Measurements from ENCODE around the gene SLC39A7.

SLC39A7 gene

GRCh38 chr6:33185190-33185589 is 15.5 kb upstream of the SLC39A7 start:
- DNase-seq (ENCODE audit: low read depth, low spot score), result no peak
- no peak for TF ChIP-seq YY1 (IDR thresholded peaks at IDR 0.05; ENCODE audit: insufficient read depth, insufficient read length)
- TF ChIP-seq ZNF274 (IDR thresholded peaks at IDR 0.05; ENCODE audit: low read depth, low read length), result no peak
- TF ChIP-seq SUZ12 (IDR thresholded peaks at IDR 0.05; ENCODE audit: extremely low read depth, insufficient read depth, insufficient read length), result no peak
- H3K27me3 ChIP-seq (ENCODE audit: insufficient read depth, insufficient read length), result peaks cover 9% of the 10 kb centered on the region
- no peak overlapping the region for H3K9ac ChIP-seq (ENCODE audit: insufficient read length, low read depth)
- H3K4me3 ChIP-seq (ENCODE audit: insufficient read length, low read depth), result no peak overlapping the region
- no peaks in the 10 kb centered on the region for H3K9me3 ChIP-seq (ENCODE audit: insufficient read depth, low read length)
- no peaks in the 10 kb centered on the region for H3K4me1 ChIP-seq (ENCODE audit: insufficient read depth, insufficient read length)
- no peaks in the 10 kb centered on the region for H3K36me3 ChIP-seq (ENCODE audit: insufficient read depth, insufficient read length, low read length)

DNA sequence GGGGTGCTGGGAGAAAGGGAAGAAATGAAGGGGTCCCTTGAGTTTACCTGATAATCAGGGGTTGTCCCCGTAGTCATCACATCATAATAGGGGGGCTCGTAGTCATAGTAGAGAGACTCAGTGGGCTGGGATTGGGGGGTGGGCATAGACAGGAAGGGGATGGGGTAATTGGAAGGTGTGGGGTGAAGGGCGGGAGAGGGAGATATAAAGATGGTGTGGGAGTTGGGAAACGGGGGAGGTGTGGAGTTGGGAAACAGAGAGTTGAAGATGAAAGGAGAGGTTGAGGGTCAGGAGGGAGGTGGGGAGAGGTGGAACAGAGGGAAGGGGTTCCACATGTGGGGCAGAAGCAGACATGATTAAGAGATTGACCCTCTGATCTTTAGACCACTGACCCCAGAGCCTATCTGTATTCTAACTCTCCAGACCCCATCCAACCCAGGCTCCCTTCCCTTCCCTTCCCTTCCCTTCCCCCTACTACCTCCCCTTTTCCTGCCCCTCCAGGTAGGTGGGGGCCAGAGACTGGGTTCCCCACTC is 14.9 kb upstream of the SLC39A7 start:
- no peak for TF ChIP-seq YY1 (IDR thresholded peaks at IDR 0.05; ENCODE audit: insufficient read depth, insufficient read length)
- no peak for TF ChIP-seq SUZ12 (IDR thresholded peaks at IDR 0.05; ENCODE audit: extremely low read depth, insufficient read depth, insufficient read length)
- TF ChIP-seq ZNF274 (IDR thresholded peaks at IDR 0.05; ENCODE audit: low read depth, low read length), result no peak
- H3K9ac ChIP-seq (ENCODE audit: insufficient read length, low read depth), result no peak overlapping the region
- peaks cover 12% of the 10 kb centered on the region for H3K27me3 ChIP-seq (ENCODE audit: insufficient read depth, insufficient read length)
- no peaks in the 10 kb centered on the region for H3K4me1 ChIP-seq (ENCODE audit: insufficient read depth, insufficient read length)
- DNase-seq (ENCODE audit: low read depth, low spot score), result no peak
- H3K36me3 ChIP-seq (ENCODE audit: insufficient read depth, insufficient read length, low read length), result no peaks in the 10 kb centered on the region
- no peak overlapping the region for H3K4me3 ChIP-seq (ENCODE audit: insufficient read length, low read depth)
- H3K9me3 ChIP-seq (ENCODE audit: insufficient read depth, low read length), result no peaks in the 10 kb centered on the region

DNA sequence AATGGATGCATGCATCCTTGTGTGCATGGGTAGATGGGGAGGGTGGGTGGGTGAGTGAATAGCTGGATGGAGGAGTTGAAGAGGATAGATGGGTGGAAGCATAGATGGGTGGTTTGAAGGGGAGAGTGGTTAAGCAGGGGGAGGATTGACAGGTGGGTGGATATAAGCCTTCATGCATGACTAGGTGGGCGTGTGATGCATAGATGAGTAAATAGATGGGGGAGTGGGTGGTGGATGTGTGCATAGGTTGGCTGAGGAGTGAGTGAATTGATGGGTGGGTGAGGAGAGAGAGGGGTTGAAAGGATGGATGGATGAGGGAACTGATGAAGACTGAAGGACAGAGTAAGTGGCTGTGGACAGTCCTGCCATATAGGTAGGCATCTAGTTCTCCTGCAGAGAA is 12.9 kb upstream of the SLC39A7 start:
- no peak for DNase-seq (ENCODE audit: low read depth, low spot score)
- TF ChIP-seq YY1 (IDR thresholded peaks at IDR 0.05; ENCODE audit: insufficient read depth, insufficient read length) (no peak), ZNF274 (IDR thresholded peaks at IDR 0.05; ENCODE audit: low read depth, low read length) (no peak), SUZ12 (IDR thresholded peaks at IDR 0.05; ENCODE audit: extremely low read depth, insufficient read depth, insufficient read length) (no peak)
- no peak overlapping the region for H3K9ac ChIP-seq (ENCODE audit: insufficient read length, low read depth)
- H3K36me3 ChIP-seq (ENCODE audit: insufficient read depth, insufficient read length, low read length), result no peaks in the 10 kb centered on the region
- H3K4me3 ChIP-seq (ENCODE audit: insufficient read length, low read depth), result no peak overlapping the region
- H3K9me3 ChIP-seq (ENCODE audit: insufficient read depth, low read length), result no peaks in the 10 kb centered on the region
- H3K27me3 ChIP-seq (ENCODE audit: insufficient read depth, insufficient read length), result peaks cover 32% of the 10 kb centered on the region
- peaks cover 5% of the 10 kb centered on the region for H3K4me1 ChIP-seq (ENCODE audit: insufficient read depth, insufficient read length)

GRCh38 chr6:33189164-33189563 is 11.5 kb upstream of the SLC39A7 start:
- TF ChIP-seq SUZ12 (IDR thresholded peaks at IDR 0.05; ENCODE audit: extremely low read depth, insufficient read depth, insufficient read length), result no peak
- H3K27me3 ChIP-seq (ENCODE audit: insufficient read depth, insufficient read length), result peaks cover 34% of the 10 kb centered on the region

GRCh38 chr6:33189625-33190448 is 10.8 kb upstream of the SLC39A7 start:
- no peak overlapping the region for H3K9ac ChIP-seq (ENCODE audit: insufficient read length, low read depth)
- H3K36me3 ChIP-seq (ENCODE audit: insufficient read depth, insufficient read length, low read length), result peaks cover 9% of the 10 kb centered on the region
- H3K4me3 ChIP-seq (ENCODE audit: insufficient read length, low read depth), result no peak overlapping the region
- H3K4me1 ChIP-seq (ENCODE audit: insufficient read depth, insufficient read length), result peaks cover 7% of the 10 kb centered on the region
- H3K27me3 ChIP-seq (ENCODE audit: insufficient read depth, insufficient read length), result peaks cover 34% of the 10 kb centered on the region
- TF ChIP-seq SUZ12 (IDR thresholded peaks at IDR 0.05; ENCODE audit: extremely low read depth, insufficient read depth, insufficient read length) (no peak), YY1 (IDR thresholded peaks at IDR 0.05; ENCODE audit: insufficient read depth, insufficient read length) (no peak), ZNF274 (IDR thresholded peaks at IDR 0.05; ENCODE audit: low read depth, low read length) (no peak)
- no peak for DNase-seq (ENCODE audit: low read depth, low spot score)
- no peaks in the 10 kb centered on the region for H3K9me3 ChIP-seq (ENCODE audit: insufficient read depth, low read length)

More at GRCh38 chr6:33189164-33189563, 11.5 kb upstream of the SLC39A7 start:
- H3K4me3 ChIP-seq (ENCODE audit: insufficient read length, low read depth), result no peak overlapping the region
- DNase-seq (ENCODE audit: low read depth, low spot score), result no peak
- H3K4me1 ChIP-seq (ENCODE audit: insufficient read depth, insufficient read length), result peaks cover 7% of the 10 kb centered on the region
- peaks cover 2% of the 10 kb centered on the region for H3K36me3 ChIP-seq (ENCODE audit: insufficient read depth, insufficient read length, low read length)
- no peaks in the 10 kb centered on the region for H3K9me3 ChIP-seq (ENCODE audit: insufficient read depth, low read length)
- no peak overlapping the region for H3K9ac ChIP-seq (ENCODE audit: insufficient read length, low read depth)

DNA sequence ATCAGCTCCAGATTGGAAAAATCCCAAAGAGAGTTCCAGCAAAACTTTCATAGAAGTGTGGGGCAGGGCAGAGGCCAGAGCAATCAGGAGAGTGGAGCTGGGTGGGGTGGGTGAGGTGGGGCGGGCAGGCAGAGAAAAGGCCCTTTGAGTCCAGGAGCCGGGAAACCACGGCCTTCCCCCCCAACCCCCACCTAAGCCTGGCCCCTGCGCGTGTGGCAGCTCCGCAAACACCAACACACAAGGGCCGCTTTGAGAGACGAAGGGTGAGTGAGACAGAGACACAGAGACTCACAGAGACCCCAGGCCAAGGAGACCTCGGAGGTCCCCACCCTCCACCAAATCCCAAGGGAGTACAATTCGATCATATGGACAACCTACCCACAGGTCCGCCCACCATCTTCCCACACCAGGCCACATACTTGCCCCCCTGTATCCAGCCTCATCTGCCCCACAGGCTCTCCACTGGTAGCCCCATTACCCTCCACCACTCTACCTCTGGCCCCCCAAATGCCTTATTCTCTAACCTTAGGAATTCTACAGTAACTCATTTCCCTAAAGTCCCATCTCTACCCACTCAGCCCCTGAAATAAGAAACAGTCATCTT is 10.1 kb upstream of the SLC39A7 start:
- no peaks in the 10 kb centered on the region for H3K9me3 ChIP-seq (ENCODE audit: insufficient read depth, low read length)
- peaks cover 34% of the 10 kb centered on the region for H3K27me3 ChIP-seq (ENCODE audit: insufficient read depth, insufficient read length)
- no peak overlapping the region for H3K9ac ChIP-seq (ENCODE audit: insufficient read length, low read depth)
- H3K36me3 ChIP-seq (ENCODE audit: insufficient read depth, insufficient read length, low read length), result peaks cover 16% of the 10 kb centered on the region
- H3K4me3 ChIP-seq (ENCODE audit: insufficient read length, low read depth), result no peak overlapping the region
- H3K4me1 ChIP-seq (ENCODE audit: insufficient read depth, insufficient read length), result peaks cover 7% of the 10 kb centered on the region
- DNase-seq (ENCODE audit: low read depth, low spot score), result no peak
- TF ChIP-seq ZNF274 (IDR thresholded peaks at IDR 0.05; ENCODE audit: low read depth, low read length), result no peak
- TF ChIP-seq YY1 (IDR thresholded peaks at IDR 0.05; ENCODE audit: insufficient read depth, insufficient read length), result no peak
- no peak for TF ChIP-seq SUZ12 (IDR thresholded peaks at IDR 0.05; ENCODE audit: extremely low read depth, insufficient read depth, insufficient read length)

GRCh38 chr6:33191383-33192104 is 9.1 kb upstream of the SLC39A7 start:
- Histone ChIP-seq H3K36me3 (ENCODE audit: insufficient read depth, insufficient read length, low read length) (peaks cover 23% of the 10 kb centered on the region), H3K4me3 (ENCODE audit: insufficient read length, low read depth) (no peak overlapping the region), H3K4me1 (ENCODE audit: insufficient read depth, insufficient read length) (peaks cover 7% of the 10 kb centered on the region), H3K9me3 (ENCODE audit: insufficient read depth, low read length) (no peaks in the 10 kb centered on the region), H3K27me3 (ENCODE audit: insufficient read depth, insufficient read length) (peaks cover 34% of the 10 kb centered on the region), H3K9ac (ENCODE audit: insufficient read length, low read depth) (no peak overlapping the region)
- TF ChIP-seq SUZ12 (IDR thresholded peaks at IDR 0.05; ENCODE audit: extremely low read depth, insufficient read depth, insufficient read length), result no peak
- no peak for TF ChIP-seq ZNF274 (IDR thresholded peaks at IDR 0.05; ENCODE audit: low read depth, low read length)
- no peak for TF ChIP-seq YY1 (IDR thresholded peaks at IDR 0.05; ENCODE audit: insufficient read depth, insufficient read length)
- no peak for DNase-seq (ENCODE audit: low read depth, low spot score)

Measured in NT2/D1 (cell line).